KMS-11 (cell line): Measurements from ENCODE around the gene CELF2.

Source experiments
- H2AFZ ChIP-seq: fragments of 200-600 bp; sonication (generic); 2 replicates; pipeline ENCODE4 v1.6.1; 2016; ENCODE audit warnings: antibody characterized with exemption, mixed run types, low read depth
- H3K27ac ChIP-seq: fragments of 200-600 bp; sonication (generic); 2 replicates; pipeline ENCODE4 v1.6.1; 2016; ENCODE audit warnings: mild to moderate bottlenecking, mixed run types
- H3K27me3 ChIP-seq: fragments of 200-600 bp; sonication (generic); 2 replicates; pipeline ENCODE4 v1.6.1; 2017; ENCODE audit warnings: mild to moderate bottlenecking, low read depth, mixed run types, moderate library complexity; ENCODE audit not compliant: insufficient read depth
- H3K36me3 ChIP-seq: fragments of 200-600 bp; sonication (generic); 2 replicates; pipeline ENCODE4 v1.6.1; 2017; ENCODE audit warnings: mild to moderate bottlenecking, mixed run types; ENCODE audit not compliant: insufficient read depth
- H3K4me1 ChIP-seq: fragments of 200-600 bp; sonication (generic); 2 replicates; pipeline ENCODE4 v1.6.1; 2016; ENCODE audit warnings: mild to moderate bottlenecking, low read depth, mixed run types; ENCODE audit not compliant: poor library complexity, severe bottlenecking
- H3K4me2 ChIP-seq: fragments of 200-600 bp; sonication (generic); 2 replicates; pipeline ENCODE4 v1.7.0; 2016; ENCODE audit warnings: mild to moderate bottlenecking, mixed run types
- H3K4me3 ChIP-seq: fragments of 200-600 bp; sonication (generic); IDR thresholded peaks from 2 replicates; pipeline ENCODE4 v1.6.1; 2017; ENCODE audit warnings: low read depth, low read length, mixed read lengths; ENCODE audit not compliant: insufficient read depth
- H3K79me2 ChIP-seq: fragments of 200-600 bp; sonication (generic); 2 replicates; pipeline ENCODE4 v1.6.1; 2016; ENCODE audit warnings: low read depth, mixed run types; ENCODE audit not compliant: insufficient read depth
- H3K9ac ChIP-seq: fragments of 200-600 bp; sonication (generic); 2 replicates; pipeline ENCODE4 v1.6.1; 2016; ENCODE audit warnings: mild to moderate bottlenecking, mixed run types
- H4K20me1 ChIP-seq: fragments of 200-600 bp; sonication (generic); 2 replicates; pipeline ENCODE4 v1.6.1; 2016; ENCODE audit warnings: mild to moderate bottlenecking, mixed run types; ENCODE audit not compliant: insufficient read depth
- TF ChIP-seq, protein P1 (sequence below): fragments of 200-600 bp; sonication (generic); conservative IDR thresholded peaks from 2 replicates; pipeline ENCODE4 v1.6.1; 2017; ENCODE audit warnings: low read depth, mild to moderate bottlenecking, antibody characterized with exemption, low read length, moderate library complexity, mixed read lengths

CELF2 gene

DNA sequence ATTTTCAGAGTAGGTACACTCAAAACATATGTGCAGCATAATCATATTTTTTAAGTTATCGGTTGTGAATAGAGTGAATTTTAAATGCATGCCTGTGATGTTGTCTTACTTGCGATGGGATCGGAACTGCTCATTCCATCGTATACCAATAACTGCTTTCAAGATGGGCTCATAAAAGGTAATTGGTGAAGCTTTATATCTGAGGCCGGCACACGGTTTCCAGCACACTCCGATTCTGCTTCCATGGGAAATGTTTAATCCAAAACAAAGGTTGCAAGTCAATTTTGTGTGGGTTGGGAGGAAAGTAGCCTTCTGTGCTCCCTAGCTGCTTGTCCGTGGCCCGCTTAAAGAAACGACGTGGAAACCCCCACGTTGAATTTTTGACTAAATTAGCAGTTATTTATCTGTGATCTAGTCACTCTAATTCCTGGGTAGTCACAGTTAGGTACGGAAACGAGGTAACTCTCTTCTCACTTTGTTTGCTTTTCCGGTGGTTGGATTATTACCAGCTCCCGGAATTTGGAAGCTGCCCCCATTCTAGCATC is 10.1 kb upstream of the CELF2 start:
- no peak overlapping the region for H2AFZ ChIP-seq
- H3K4me3 ChIP-seq, result no peak overlapping the region
- H3K27me3 ChIP-seq, result no peaks in the 10 kb centered on the region
- H3K9ac ChIP-seq, result no peak overlapping the region
- H3K27ac ChIP-seq, result no peak overlapping the region
- no peaks in the 10 kb centered on the region for H3K79me2 ChIP-seq
- no peaks in the 10 kb centered on the region for H4K20me1 ChIP-seq
- H3K4me2 ChIP-seq, result no peak overlapping the region
- TF ChIP-seq, protein P1, sequence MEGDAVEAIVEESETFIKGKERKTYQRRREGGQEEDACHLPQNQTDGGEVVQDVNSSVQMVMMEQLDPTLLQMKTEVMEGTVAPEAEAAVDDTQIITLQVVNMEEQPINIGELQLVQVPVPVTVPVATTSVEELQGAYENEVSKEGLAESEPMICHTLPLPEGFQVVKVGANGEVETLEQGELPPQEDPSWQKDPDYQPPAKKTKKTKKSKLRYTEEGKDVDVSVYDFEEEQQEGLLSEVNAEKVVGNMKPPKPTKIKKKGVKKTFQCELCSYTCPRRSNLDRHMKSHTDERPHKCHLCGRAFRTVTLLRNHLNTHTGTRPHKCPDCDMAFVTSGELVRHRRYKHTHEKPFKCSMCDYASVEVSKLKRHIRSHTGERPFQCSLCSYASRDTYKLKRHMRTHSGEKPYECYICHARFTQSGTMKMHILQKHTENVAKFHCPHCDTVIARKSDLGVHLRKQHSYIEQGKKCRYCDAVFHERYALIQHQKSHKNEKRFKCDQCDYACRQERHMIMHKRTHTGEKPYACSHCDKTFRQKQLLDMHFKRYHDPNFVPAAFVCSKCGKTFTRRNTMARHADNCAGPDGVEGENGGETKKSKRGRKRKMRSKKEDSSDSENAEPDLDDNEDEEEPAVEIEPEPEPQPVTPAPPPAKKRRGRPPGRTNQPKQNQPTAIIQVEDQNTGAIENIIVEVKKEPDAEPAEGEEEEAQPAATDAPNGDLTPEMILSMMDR, result no peak
- no peaks in the 10 kb centered on the region for H3K36me3 ChIP-seq
- no peaks in the 10 kb centered on the region for H3K4me1 ChIP-seq

- no peak overlapping the region for H3K27ac ChIP-seq
- no peak overlapping the region for H3K4me2 ChIP-seq
- no peaks in the 10 kb centered on the region for H4K20me1 ChIP-seq
- no peaks in the 10 kb centered on the region for H3K27me3 ChIP-seq
- TF ChIP-seq, protein P1, result no peak
- no peak overlapping the region for H3K9ac ChIP-seq
- no peaks in the 10 kb centered on the region for H3K79me2 ChIP-seq
- no peak overlapping the region for H2AFZ ChIP-seq
- H3K4me3 ChIP-seq, result no peak overlapping the region
- H3K4me1 ChIP-seq, result no peaks in the 10 kb centered on the region
- H3K36me3 ChIP-seq, result no peaks in the 10 kb centered on the region
Measured at GRCh38 chr10:11009471-11010308, 8.0 kb upstream of the CELF2 start.

DNA sequence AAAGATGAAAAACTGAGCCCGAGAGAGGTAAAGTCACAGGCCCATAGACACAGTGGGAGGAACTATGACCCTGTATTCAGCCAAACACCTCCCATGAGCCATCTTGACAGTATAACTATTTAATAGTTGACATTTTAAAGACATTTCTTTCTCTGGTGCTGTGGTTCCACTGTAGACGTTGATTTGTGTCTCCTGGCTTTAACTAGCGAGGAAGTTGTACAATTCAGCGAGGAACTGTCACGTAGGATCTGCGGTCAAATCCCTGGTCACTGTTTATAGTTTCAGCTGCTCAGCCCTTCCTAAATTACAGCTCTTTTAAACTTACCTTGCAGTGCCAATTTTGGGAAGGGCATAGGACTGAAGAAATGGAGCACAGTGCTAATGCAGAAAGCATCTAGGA is 7.1 kb upstream of the CELF2 start:
- Histone ChIP-seq H3K4me3 (no peak overlapping the region), H3K9ac (no peak overlapping the region), H3K27me3 (no peaks in the 10 kb centered on the region), H3K79me2 (no peaks in the 10 kb centered on the region), H3K36me3 (no peaks in the 10 kb centered on the region), H3K4me1 (no peaks in the 10 kb centered on the region), H2AFZ (no peak overlapping the region), H4K20me1 (no peaks in the 10 kb centered on the region), H3K4me2 (no peak overlapping the region), H3K27ac (no peak overlapping the region)
- TF ChIP-seq, protein P1, result no peak

DNA sequence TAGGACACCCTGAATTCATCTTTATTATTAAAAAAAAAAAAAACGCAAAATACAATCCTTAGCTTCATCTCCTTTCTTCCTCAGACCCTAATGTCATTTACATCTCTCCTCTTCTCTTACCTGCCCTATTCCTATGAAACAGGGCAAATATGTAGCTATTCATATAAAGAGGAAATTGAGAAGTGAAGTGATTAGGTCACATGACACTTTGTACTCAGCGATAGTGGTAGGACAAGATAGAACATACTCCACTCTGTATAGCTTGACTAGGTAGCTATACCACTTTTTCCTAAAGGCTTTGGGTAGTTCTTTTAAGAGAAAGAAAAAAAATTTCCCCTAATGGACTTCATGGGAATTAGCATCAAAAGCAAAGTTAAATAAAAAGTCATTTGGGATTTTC is 6.2 kb upstream of the CELF2 start:
- H4K20me1 ChIP-seq, result no peaks in the 10 kb centered on the region
- H3K36me3 ChIP-seq, result no peaks in the 10 kb centered on the region
- H3K4me2 ChIP-seq, result no peak overlapping the region
- H3K9ac ChIP-seq, result no peak overlapping the region
- H3K4me3 ChIP-seq, result no peak overlapping the region
- H2AFZ ChIP-seq, result no peak overlapping the region
- H3K4me1 ChIP-seq, result no peaks in the 10 kb centered on the region
- H3K79me2 ChIP-seq, result no peaks in the 10 kb centered on the region
- no peaks in the 10 kb centered on the region for H3K27me3 ChIP-seq
- TF ChIP-seq, protein P1, result no peak
- no peak overlapping the region for H3K27ac ChIP-seq
